ENCODE results near the gene CCDC154.
"Not testable (repeated sequence)": the region's sequence is repeated elsewhere in the genome, so short reads cannot be mapped to it uniquely, and the experiment has no call there.

The CCDC154 gene

GRCh38 chr16:1472974-1473373, 28.6 kb upstream of the CCDC154 start:
- DNase-seq, result no peak

- no peak for DNase-seq
These were observed 27.3 kb upstream of the CCDC154 start for GRCh38 chr16:1471569-1472194.

- no peak for DNase-seq
These were observed 26.3 kb upstream of the CCDC154 start for GRCh38 chr16:1470481-1471251.

GRCh38 chr16:1469693-1470201, 25.4 kb upstream of the CCDC154 start:
- no peak for DNase-seq

GRCh38 chr16:1469141-1469540, 24.8 kb upstream of the CCDC154 start:
- not testable (repeated sequence) for DNase-seq

GRCh38 chr16:1468426-1468810, 24.1 kb upstream of the CCDC154 start:
- no peak for DNase-seq

- DNase-seq, result no peak
These were observed 22.7 kb upstream of the CCDC154 start for GRCh38 chr16:1466968-1467521.

- no peak for DNase-seq
These were observed 21.7 kb upstream of the CCDC154 start for GRCh38 chr16:1466054-1466453.

- no peak for DNase-seq
These were observed 21.2 kb upstream of the CCDC154 start for GRCh38 chr16:1465567-1465915.

GRCh38 chr16:1464894-1465566, 20.7 kb upstream of the CCDC154 start:
- no peak for DNase-seq

- DNase-seq, result no peak
These were observed 20.0 kb upstream of the CCDC154 start for GRCh38 chr16:1464196-1464893.

- no peak for DNase-seq
These were observed 16.8 kb upstream of the CCDC154 start for GRCh38 chr16:1461146-1461545.

- DNase-seq, result no peak
These were observed 16.3 kb upstream of the CCDC154 start for GRCh38 chr16:1460602-1461138.

- DNase-seq, result no peak
These were observed 15.6 kb upstream of the CCDC154 start for GRCh38 chr16:1459967-1460366.

GRCh38 chr16:1458977-1459341, 14.6 kb upstream of the CCDC154 start:
- no peak for DNase-seq

- peak; percentile 45 for DNase-seq
These were observed 14.1 kb upstream of the CCDC154 start for GRCh38 chr16:1458336-1458976.

GRCh38 chr16:1457489-1458245, 13.3 kb upstream of the CCDC154 start:
- DNase-seq, result no peak

GRCh38 chr16:1456951-1457350, 12.6 kb upstream of the CCDC154 start:
- no peak for DNase-seq

- no peak for DNase-seq
These were observed 11.1 kb upstream of the CCDC154 start for GRCh38 chr16:1455190-1456171.

GRCh38 chr16:1454561-1454960, 10.2 kb upstream of the CCDC154 start:
- no peak for DNase-seq
